ENCODE results near the gene UBE2F. TPM values are rescaled to one million over a fixed set of nuclear protein-coding genes. Genes with fewer than 3 reads are reported as not detected.
A peak's percentile ranks its signal among the peaks of the same experiment; 100 is the strongest.

UBE2F gene
- total RNA-seq, 2 experiments from 2014 or later: 19.9 to 27.1 TPM

DNA sequence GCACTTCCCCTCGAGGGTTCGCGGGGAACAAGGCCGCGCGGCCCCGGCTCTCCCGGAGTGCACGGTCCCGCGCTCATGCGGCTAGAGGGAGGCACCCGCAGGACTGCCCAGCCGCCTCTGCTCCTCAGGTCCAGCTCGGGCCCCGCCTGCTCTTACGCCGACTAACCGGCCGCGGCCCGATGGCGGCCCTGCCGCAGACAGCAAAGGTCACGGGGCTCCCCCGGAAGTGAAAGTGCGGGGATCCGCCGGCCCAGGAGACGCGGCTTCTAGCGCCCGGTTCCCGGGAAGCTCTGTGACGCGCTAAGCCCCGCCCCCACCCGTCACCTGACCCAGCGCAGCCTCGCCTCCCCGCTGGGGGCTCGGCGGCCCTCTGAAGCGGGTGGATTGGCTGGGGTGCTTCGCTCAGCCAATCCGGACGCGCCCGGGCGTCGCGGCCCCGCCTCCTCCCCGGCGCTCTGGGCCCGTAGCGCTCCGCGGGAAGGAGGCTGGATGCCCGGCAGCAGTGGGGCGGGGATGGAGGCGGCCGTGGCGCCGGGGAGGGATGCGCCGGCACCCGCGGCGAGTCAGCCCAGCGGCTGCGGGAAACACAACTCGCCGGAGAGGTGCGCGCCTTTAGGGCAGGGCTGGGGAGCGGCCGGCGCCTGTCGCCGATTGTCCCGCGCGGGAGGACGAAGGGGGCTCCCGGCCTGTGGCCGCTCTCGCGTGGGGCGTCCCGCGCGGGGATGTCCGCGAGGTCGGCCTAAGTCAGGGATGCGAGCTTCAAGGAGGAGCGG is 93.9 kb downstream of the UBE2F start, which contains the start of gene SCLY:
SCLY (plus strand) TSS at position 460 of the 773 bp plus-strand sequence; CDS start at position 514, 54 bp downstream.
- peak within 1 kb of the TSS; percentile 75; the same call in 1 of the 2 replicates for H2AFZ ChIP-seq (ENCODE audit: low read length)
- H3K4me2 ChIP-seq (ENCODE audit: low read length): peak within 1 kb of the TSS; percentile 88
- H3K4me3 ChIP-seq (ENCODE audit: low read depth, low read length, poor library complexity, severe bottlenecking): peak within 1 kb of the TSS; percentile 79
- H3K79me2 ChIP-seq (ENCODE audit: insufficient read depth, low read depth, low read length): peaks cover 14% of the 10 kb centered on the region; the same call in 1 of the 2 replicates
- no peaks in the 10 kb centered on the region for H3K9me3 ChIP-seq (ENCODE audit: low read length)
- ChIA-PET CTCF (ENCODE audit: unreplicated experiment) (interaction anchor here (0.7 kb wide), 1 partner anchor 14 kb away, joined by 3 read pairs; no protein-coding TSS in a partner anchor), POLR2A (interaction anchor here (0.6 to 1.6 kb wide), 5 partner anchors 10 to 161 kb away, joined by 3 to 5 read pairs (median 3); no protein-coding TSS in a partner anchor)
- no peaks in the 10 kb centered on the region for H4K20me1 ChIP-seq (ENCODE audit: insufficient read depth, low read length)
- H3K4me1 ChIP-seq (ENCODE audit: insufficient read depth, low read length, poor library complexity, severe bottlenecking): peaks cover 30% of the 10 kb centered on the region
- TF ChIP-seq, protein P1, sequence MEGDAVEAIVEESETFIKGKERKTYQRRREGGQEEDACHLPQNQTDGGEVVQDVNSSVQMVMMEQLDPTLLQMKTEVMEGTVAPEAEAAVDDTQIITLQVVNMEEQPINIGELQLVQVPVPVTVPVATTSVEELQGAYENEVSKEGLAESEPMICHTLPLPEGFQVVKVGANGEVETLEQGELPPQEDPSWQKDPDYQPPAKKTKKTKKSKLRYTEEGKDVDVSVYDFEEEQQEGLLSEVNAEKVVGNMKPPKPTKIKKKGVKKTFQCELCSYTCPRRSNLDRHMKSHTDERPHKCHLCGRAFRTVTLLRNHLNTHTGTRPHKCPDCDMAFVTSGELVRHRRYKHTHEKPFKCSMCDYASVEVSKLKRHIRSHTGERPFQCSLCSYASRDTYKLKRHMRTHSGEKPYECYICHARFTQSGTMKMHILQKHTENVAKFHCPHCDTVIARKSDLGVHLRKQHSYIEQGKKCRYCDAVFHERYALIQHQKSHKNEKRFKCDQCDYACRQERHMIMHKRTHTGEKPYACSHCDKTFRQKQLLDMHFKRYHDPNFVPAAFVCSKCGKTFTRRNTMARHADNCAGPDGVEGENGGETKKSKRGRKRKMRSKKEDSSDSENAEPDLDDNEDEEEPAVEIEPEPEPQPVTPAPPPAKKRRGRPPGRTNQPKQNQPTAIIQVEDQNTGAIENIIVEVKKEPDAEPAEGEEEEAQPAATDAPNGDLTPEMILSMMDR (conservative IDR thresholded peaks at IDR 0.05; ENCODE audit: low read length): no peak
- TF ChIP-seq EZH2phosphoT487 (IDR thresholded peaks at IDR 0.05; ENCODE audit: borderline replicate concordance, low read depth, low read length): no peak
- BruUV-seq (replicated peaks): no TSS peak
- DNase-seq (ENCODE audit: low spot score): peak; percentile 97
- intact Hi-C loops (cut with micrococcal nuclease; ENCODE audit: unreplicated experiment): loop anchor here (1.0 to 5.0 kb wide), 3 partner anchors 47 to 368 kb away; partner anchors contain the start of gene UBE2F
- no peaks in the 10 kb centered on the region for H3K9me2 ChIP-seq (ENCODE audit: insufficient read depth, low read length)
- peaks cover 12% of the 10 kb centered on the region for H3K36me3 ChIP-seq (ENCODE audit: insufficient read depth, low read length)
- H3K27ac ChIP-seq (ENCODE audit: low read depth, low read length, poor library complexity, severe bottlenecking): peak within 1 kb of the TSS; percentile 34

DNA sequence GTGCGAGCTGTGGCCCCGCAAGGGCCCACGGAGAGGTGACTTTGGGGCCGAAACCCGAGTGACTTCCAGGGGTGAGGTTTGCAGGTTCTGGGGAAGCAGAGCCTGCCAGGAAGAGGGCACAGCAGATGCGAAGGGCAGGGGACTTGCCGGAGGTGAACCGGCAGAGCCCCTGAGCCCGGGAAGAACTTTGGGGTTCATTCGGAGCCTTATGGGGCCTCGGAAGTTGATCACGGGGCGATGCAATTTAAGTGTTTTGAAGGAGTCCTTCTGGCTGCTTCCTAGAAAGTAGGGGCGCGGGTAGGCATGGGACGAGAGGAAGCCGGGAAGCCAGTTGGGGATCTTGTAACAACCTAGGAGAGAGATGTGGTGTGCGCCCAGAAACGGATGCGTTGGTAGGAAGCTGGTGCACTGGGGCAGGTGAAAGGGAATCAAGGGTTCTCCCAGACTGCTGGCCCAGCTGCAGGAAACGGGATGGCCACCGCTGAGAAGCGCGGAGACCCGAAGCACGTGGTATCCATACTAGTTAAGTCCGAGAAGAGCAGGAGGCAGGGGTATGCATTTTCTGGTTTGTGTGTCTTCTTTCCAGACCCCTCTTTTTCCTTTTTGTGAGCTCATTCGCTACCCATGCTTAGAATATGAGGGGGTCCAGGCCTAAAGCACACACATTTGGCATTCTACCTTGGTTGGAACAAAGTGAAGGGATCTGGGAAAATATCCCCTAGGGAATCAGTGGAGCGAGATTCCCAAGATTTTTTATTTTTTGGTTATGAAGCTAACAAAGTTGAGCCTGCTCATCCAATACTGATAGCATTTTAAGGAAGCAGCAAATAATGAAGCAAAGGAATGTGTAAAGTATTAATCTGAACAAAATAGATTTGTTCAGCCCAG is 94.7 kb downstream of the UBE2F start:
- H3K9me3 ChIP-seq (ENCODE audit: low read length): no peaks in the 10 kb centered on the region
- H3K36me3 ChIP-seq (ENCODE audit: insufficient read depth, low read length): peaks cover 21% of the 10 kb centered on the region
- H3K79me2 ChIP-seq (ENCODE audit: insufficient read depth, low read depth, low read length): peaks cover 14% of the 10 kb centered on the region; the same call in 1 of the 2 replicates
- H3K27ac ChIP-seq (ENCODE audit: low read depth, low read length, poor library complexity, severe bottlenecking): peak overlapping the region; percentile 34
- peaks cover 25% of the 10 kb centered on the region for H3K4me1 ChIP-seq (ENCODE audit: insufficient read depth, low read length, poor library complexity, severe bottlenecking)
- H3K4me3 ChIP-seq (ENCODE audit: low read depth, low read length, poor library complexity, severe bottlenecking): peak overlapping the region; percentile 79
- H3K9me2 ChIP-seq (ENCODE audit: insufficient read depth, low read length): no peaks in the 10 kb centered on the region
- H3K4me2 ChIP-seq (ENCODE audit: low read length): peak overlapping the region; percentile 84
- no TSS peak for BruUV-seq (replicated peaks)
- ChIA-PET POLR2A (interaction anchor here (0.6 to 1.6 kb wide), 7 partner anchors 10 to 389 kb away, joined by 3 to 5 read pairs (median 3); no protein-coding TSS in a partner anchor), CTCF (ENCODE audit: unreplicated experiment) (interaction anchor here (0.5 to 0.7 kb wide), 2 partner anchors 15 to 89 kb away, joined by 3 read pairs; no protein-coding TSS in a partner anchor)
- no peaks in the 10 kb centered on the region for H4K20me1 ChIP-seq (ENCODE audit: insufficient read depth, low read length)
- intact Hi-C loops (cut with micrococcal nuclease; ENCODE audit: unreplicated experiment): loop anchor here (5.0 kb wide), 2 partner anchors 94 to 369 kb away; partner anchors contain the start of gene UBE2F
- DNase-seq (ENCODE audit: low spot score): peak; percentile 40
- no peak for TF ChIP-seq EZH2phosphoT487 (IDR thresholded peaks at IDR 0.05; ENCODE audit: borderline replicate concordance, low read depth, low read length)
- TF ChIP-seq, protein P1 (conservative IDR thresholded peaks at IDR 0.05; ENCODE audit: low read length): no peak
- H2AFZ ChIP-seq (ENCODE audit: low read length): peak overlapping the region; percentile 43; the same call in 1 of the 2 replicates
